Pancreas (tissue), 10 donors: ENCODE data around the gene CRYGN. TPM values are rescaled to one million over a fixed set of nuclear protein-coding genes. Genes with fewer than 3 reads are reported as not detected.
A peak's percentile ranks its signal among the peaks of the same experiment; 100 is the strongest.

ENCODE experiments used
- ATAC-seq, 4 donors: fragments of 200-7000 bp; cut with Tn5 transposase; one replicate each; pipeline versions ENCODE4 v1.8.0 to v1.9.1; 2020; ENCODE audit warnings: mild to moderate bottlenecking in 4 of 4, moderate library complexity in 4 of 4
- DNase-seq, 6 donors: peaks; one replicate each; pipeline ENCODE4 v3.0.0-alpha.2; 2020
- FAIRE-seq: peaks from 2 replicates; lab custom pipeline; 2012; peaks lifted over from hg19 to GRCh38; lab: Jason Lieb, UNC
- H3K27ac ChIP-seq, 4 donors: fragments of 200-600 bp; sonication (generic); 1 replicate in 3 of 4; 2 replicates in 1 of 4; pipeline versions ENCODE4 v1.5.0 to v1.8.0; 2020
- H3K27me3 ChIP-seq, 4 donors: fragments of 200-600 bp; one replicate each; pipeline ENCODE4 v1.8.0; 2021
- H3K36me3 ChIP-seq, 3 donors: fragments of 200-600 bp; sonication (generic) in 1 of 3; one replicate each; pipeline versions ENCODE4 v1.5.0 to v1.8.0; 2020 to 2021
- H3K4me1 ChIP-seq, 3 donors: fragments of 200-600 bp; one replicate each; pipeline ENCODE4 v1.8.0; 2021
- H3K4me3 ChIP-seq, 4 donors: fragments of 200-600 bp; sonication (generic) in 2 of 4; one replicate each; pipeline versions ENCODE4 v1.5.0 to v1.8.0; 2020 to 2021
- H3K9me3 ChIP-seq, 4 donors: fragments of 200-600 bp; one replicate each; pipeline ENCODE4 v1.8.0; 2021
- CTCF ChIP-seq, 4 donors: fragments of 200-600 bp; sonication (generic) in 3 of 4; IDR thresholded peaks; one replicate each; pipeline versions ENCODE4 v1.5.0 to v1.8.0; 2021; ENCODE audit warnings: antibody characterized with exemption in 4 of 4
- WGBS, 2 donors: extraction: QIAGEN DNeasy Blood & Tissue Kit; methylation state at CpG; one replicate each; pipeline ENCODE4 v1.1.7; 2013; 5-methylcytosine and 5-hydroxymethylcytosine counted together
- intact Hi-C, 3 donors: fragments of 100-400 bp; cut with DNase I; formaldehyde crosslinking; loops; one replicate each; pipeline versions ENCODE4 v1.11.1 to v1.14.2; 2022
- polyA plus RNA-seq, 2 donors: library from polyadenylated mRNA; stranded (reverse); fragments of 200-250 nt; gene quantifications; one replicate each; pipeline ENCODE4 v1.2.3, GENCODE V29; 2013
- total RNA-seq, 6 donors: library from RNA; stranded (reverse); fragmentation: NEBNext Ultra II Directional in 4 of 6; extraction: Animal tissue kit (Norgen Biotek cat#: 25700) in 4 of 6; gene quantifications; one replicate each; pipeline versions ENCODE4 v1.2.1 to v1.2.4, GENCODE V29; 2021 to 2023
- donor health status: healthy with polysubstance abuse.
- donor health status: DM: no; HTN: no; CAD: no; lungs with moderate emphysema.
- donor health status: DM: no; HTN: no; CAD: no.
- donor health status: control.
- donor health status: control.
- donor health status: Bipolar disorder and iron deficiency.
- donor health status: DM: yes; HTN: yes; CAD: no.
- donor health status: DM: no; HTN: no; CAD: no.
- donor health status: DM: no; HTN: no; CAD: no.
- donor health status: DM: yes; HTN: yes; CAD: no.

CRYGN gene
- total and polyA plus RNA-seq, 8 donors = 0.07 to 0.18 (median 0.08) TPM; not detected in 4

DNA sequence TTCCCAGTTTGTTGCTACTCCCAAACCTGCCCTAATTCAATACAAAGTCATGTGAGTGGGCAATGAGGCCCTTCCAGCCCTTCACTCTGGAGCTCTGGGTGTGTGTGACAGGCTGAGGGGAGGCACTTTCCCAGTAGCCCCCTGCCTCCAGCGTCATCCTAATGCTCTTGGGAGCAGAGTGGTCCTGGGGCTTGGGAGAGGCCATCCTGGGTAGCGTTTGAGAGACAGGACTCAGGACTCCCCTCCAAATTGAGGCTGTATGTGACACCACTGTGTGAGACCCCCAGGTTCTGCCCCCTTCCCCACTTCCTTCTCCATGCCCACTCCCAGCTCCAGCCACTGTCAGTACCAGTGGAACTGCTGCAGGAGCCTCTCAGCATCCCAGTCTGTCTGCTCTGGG lies 6.5 kb upstream of the CRYGN start:
- Histone ChIP-seq H3K4me3 (no peak overlapping the region), H3K27me3 (no peaks in the 10 kb centered on the region), H3K4me1 (no peaks in the 10 kb centered on the region), H3K27ac (no peak overlapping the region), H3K36me3 (no peaks in the 10 kb centered on the region), H3K9me3 (no peaks in the 10 kb centered on the region)
- 84 to 88% methylated on average over 2 of the region's 2 CpGs for WGBS, 2 donors
- no peak for TF ChIP-seq CTCF (IDR thresholded peaks at IDR 0.05)
- no peak for DNase-seq
- intact Hi-C loops = loop anchor here in 2 of 3 donors (5.0 kb wide), 2 partner anchors 79 to 134 kb away; no protein-coding TSS in a partner anchor
- no peak for FAIRE-seq
- ATAC-seq = no peak

DNA sequence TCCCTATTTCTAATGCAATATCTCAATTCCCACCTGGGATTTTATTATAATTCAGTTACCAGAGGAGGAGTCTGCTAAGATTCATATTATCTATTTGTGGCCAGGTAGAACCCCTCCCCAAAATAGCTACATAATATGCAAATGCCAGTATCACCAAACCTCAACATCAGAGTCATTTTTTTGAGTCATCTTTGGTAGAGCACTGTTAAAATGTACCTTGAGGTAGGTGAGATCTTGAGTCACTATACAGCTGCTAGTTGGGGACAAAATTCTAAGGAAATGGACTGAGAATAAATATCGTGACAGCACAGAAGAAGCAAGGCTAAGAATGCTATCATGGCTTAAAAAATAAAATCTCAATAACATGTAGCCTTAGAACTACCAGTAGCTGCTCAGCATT lies 4.7 kb upstream of the CRYGN start:
- Histone ChIP-seq H3K4me3 (no peak overlapping the region), H3K4me1 (no peaks in the 10 kb centered on the region), H3K9me3 (no peaks in the 10 kb centered on the region), H3K27me3 (peaks cover 0 to 2% (median 0%) of the 10 kb centered on the region in 4 donors), H3K27ac (no peak overlapping the region), H3K36me3 (no peaks in the 10 kb centered on the region)
- WGBS, 2 donors = 81 to 84% methylated on average over 1 of the region's 1 CpG
- no peak for TF ChIP-seq CTCF (IDR thresholded peaks at IDR 0.05)
- intact Hi-C loops = loop anchor here in 2 of 3 donors (5.0 kb wide), 2 partner anchors 77 to 132 kb away; no protein-coding TSS in a partner anchor
- FAIRE-seq (no peak), DNase-seq (no peak), ATAC-seq (no peak)

GRCh38 chr7:151442776-151443496 lies 3.0 kb upstream of the CRYGN start:
- no peak for DNase-seq
- Histone ChIP-seq H3K36me3 (no peaks in the 10 kb centered on the region), H3K4me1 (no peaks in the 10 kb centered on the region), H3K27me3 (peaks cover 0 to 7% (median 0%) of the 10 kb centered on the region in 4 donors), H3K4me3 (no peak overlapping the region), H3K27ac (no peak overlapping the region), H3K9me3 (no peaks in the 10 kb centered on the region)
- TF ChIP-seq CTCF (IDR thresholded peaks at IDR 0.05) = no peak
- 82 to 89% methylated on average over 10 of the region's 10 CpGs for WGBS, 2 donors
- ATAC-seq = no peak
- intact Hi-C loops = no loop called here
- no peak for FAIRE-seq

DNA sequence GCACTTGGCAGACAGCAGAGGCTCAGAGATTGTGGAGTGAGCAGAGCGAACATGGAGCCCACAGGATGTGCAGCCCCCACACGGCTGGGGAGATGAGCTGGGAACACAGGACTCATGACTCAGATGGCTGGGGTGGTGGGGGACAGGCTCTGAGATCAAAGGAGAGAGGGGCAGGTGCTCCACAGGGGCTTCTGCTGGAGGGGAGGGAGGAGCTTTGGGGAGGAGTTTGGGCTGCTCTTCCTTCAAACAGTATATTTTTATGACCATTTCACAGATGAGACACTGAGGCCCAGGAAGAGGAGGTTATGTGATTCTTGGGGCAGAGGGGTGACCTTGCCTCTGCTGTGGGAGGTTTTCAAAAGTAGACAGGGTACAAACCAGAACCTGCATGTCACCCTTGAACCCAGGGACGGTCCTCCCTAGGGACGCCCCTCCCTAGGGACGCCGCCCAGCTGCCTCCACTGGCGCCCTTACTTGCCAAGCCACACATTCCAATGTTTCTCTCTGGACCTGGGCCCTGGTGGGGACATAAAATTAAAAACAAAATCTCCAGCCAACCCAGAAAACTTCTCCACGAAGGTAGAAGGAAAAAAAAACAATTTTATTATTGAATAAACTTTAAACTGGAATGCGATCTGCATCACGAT lies 981 bp upstream of the CRYGN start:
- DNase-seq (peak in 1 of 6 donors; percentile 24), FAIRE-seq (no peak), ATAC-seq (peak in 2 of 4 donors; percentile 25 to 30)
- H3K4me1 ChIP-seq = no peaks in the 10 kb centered on the region
- H3K27me3 ChIP-seq = peaks cover 0 to 7% (median 0%) of the 10 kb centered on the region in 4 donors
- no peak for TF ChIP-seq CTCF (IDR thresholded peaks at IDR 0.05)
- H3K4me3 ChIP-seq = no peak overlapping the region
- no peaks in the 10 kb centered on the region for H3K36me3 ChIP-seq
- H3K9me3 ChIP-seq = no peaks in the 10 kb centered on the region
- intact Hi-C loops = no loop called here
- WGBS, 2 donors = 61 to 66% methylated on average over 10 of the region's 10 CpGs
- no peak overlapping the region for H3K27ac ChIP-seq
